Progenitor cell of endocrine pancreas (in vitro differentiated cells): ENCODE measurements around the gene SAMD7. TPM values are rescaled to one million over a fixed set of nuclear protein-coding genes. Genes with fewer than 3 reads are reported as not detected.

ENCODE experiments used
- DNase-seq: peaks from one replicate; pipeline ENCODE4 v3.0.0; 2021; ENCODE audit warnings: low spot score; ENCODE audit not compliant: unreplicated experiment
- H3K27ac Mint-ChIP-seq: 2 replicates; pipeline ENCODE4 v1.8.0; 2021; ENCODE audit warnings: mild to moderate bottlenecking, moderate library complexity, mixed read lengths
- H3K27me3 Mint-ChIP-seq: 2 replicates; pipeline ENCODE4 v1.8.0; 2021; ENCODE audit warnings: mixed read lengths
- H3K36me3 Mint-ChIP-seq: 2 replicates; pipeline ENCODE4 v1.8.0; 2022; ENCODE audit warnings: mixed read lengths; ENCODE audit not compliant: insufficient read depth
- H3K4me1 Mint-ChIP-seq: 2 replicates; pipeline ENCODE4 v1.8.0; 2021; ENCODE audit warnings: low read depth, mixed read lengths
- H3K4me3 Mint-ChIP-seq: 2 replicates; pipeline ENCODE4 v1.8.0; 2021; ENCODE audit warnings: low read depth, mild to moderate bottlenecking, moderate library complexity, mixed read lengths
- H3K9me3 Mint-ChIP-seq: 2 replicates; pipeline ENCODE4 v1.8.0; 2021; ENCODE audit warnings: low read depth, mixed read lengths
- total RNA-seq: library from RNA; stranded (reverse); gene quantifications from 2 replicates; pipeline ENCODE4 v1.2.1, GENCODE V29; 2021
- TF ChIP-seq, protein P1 (sequence below): fragments of 200-600 bp; sonication (generic); IDR thresholded peaks from one replicate; pipeline ENCODE4 v1.5.0; 2021; ENCODE audit warnings: antibody characterized with exemption, mild to moderate bottlenecking; ENCODE audit not compliant: unreplicated experiment

SAMD7 gene
- total RNA-seq, 1 donor from 2014 or later = not detected

DNA sequence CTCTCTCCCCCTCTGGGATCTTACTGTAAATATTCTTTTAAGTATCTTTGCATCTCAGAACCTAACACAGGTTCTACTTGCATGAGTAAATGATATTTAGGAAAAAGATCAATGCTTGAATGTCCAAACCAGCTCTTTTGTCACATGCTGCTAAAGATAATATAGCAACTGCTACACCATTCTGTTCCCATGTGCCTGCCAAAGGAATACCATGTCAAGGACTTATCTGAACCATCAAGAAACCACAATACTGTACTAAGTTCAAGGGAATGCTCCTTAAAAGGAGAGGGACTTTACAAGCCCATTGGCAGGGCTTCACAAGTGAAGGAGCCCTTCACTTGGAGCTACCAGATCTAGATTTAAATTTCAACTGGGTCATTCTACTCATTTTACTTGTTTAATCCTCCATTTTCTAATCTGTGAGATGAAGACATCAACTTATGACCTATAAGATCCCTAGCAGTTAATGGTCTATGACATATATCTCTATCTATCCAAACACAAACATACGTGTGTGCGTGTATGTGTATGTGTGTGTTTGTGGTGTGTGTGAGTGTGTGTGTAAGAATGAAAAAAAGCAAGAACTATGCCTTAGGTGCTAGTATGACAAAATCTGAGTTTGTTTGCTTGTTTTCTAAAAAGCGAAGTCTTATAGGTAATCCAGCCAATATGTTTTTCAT lies 42.2 kb downstream of the SAMD7 start:
- TF ChIP-seq, protein P1, sequence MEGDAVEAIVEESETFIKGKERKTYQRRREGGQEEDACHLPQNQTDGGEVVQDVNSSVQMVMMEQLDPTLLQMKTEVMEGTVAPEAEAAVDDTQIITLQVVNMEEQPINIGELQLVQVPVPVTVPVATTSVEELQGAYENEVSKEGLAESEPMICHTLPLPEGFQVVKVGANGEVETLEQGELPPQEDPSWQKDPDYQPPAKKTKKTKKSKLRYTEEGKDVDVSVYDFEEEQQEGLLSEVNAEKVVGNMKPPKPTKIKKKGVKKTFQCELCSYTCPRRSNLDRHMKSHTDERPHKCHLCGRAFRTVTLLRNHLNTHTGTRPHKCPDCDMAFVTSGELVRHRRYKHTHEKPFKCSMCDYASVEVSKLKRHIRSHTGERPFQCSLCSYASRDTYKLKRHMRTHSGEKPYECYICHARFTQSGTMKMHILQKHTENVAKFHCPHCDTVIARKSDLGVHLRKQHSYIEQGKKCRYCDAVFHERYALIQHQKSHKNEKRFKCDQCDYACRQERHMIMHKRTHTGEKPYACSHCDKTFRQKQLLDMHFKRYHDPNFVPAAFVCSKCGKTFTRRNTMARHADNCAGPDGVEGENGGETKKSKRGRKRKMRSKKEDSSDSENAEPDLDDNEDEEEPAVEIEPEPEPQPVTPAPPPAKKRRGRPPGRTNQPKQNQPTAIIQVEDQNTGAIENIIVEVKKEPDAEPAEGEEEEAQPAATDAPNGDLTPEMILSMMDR = no peak
- no peaks in the 10 kb centered on the region for H3K9me3 Mint-ChIP-seq
- H3K36me3 Mint-ChIP-seq = no peaks in the 10 kb centered on the region
- no peak overlapping the region for H3K27ac Mint-ChIP-seq
- H3K4me3 Mint-ChIP-seq = no peak overlapping the region
- no peak for DNase-seq
- H3K4me1 Mint-ChIP-seq = peaks cover 5% of the 10 kb centered on the region
- H3K27me3 Mint-ChIP-seq = peaks cover 6% of the 10 kb centered on the region

GRCh38 chr3:169954142-169954756 lies 42.9 kb downstream of the SAMD7 start:
- H3K4me1 Mint-ChIP-seq = peaks cover 1% of the 10 kb centered on the region
- peaks cover 7% of the 10 kb centered on the region for H3K27me3 Mint-ChIP-seq
- H3K36me3 Mint-ChIP-seq = no peaks in the 10 kb centered on the region
- H3K9me3 Mint-ChIP-seq = no peaks in the 10 kb centered on the region
- no peak overlapping the region for H3K27ac Mint-ChIP-seq
- H3K4me3 Mint-ChIP-seq = no peak overlapping the region
- DNase-seq = no peak
- TF ChIP-seq, protein P1 = no peak

DNA sequence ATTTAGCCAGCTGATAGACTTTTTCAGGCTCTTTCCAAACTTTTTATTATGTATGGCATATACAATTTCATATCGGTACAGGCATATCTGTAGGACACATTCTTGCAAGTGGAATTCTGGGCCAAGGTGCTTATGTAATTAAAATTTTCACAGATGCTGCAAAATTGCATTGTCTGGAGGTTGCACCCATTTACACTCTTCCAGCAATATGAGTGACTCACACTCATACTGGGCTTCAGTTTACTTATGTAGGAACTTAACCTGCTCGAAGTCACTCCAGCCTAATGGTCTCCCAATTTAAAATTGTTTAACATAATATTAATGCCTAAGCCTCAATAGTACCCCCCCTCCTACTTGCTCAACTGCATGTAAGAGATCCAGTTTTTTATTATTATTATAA lies 44.0 kb downstream of the SAMD7 start:
- DNase-seq = no peak
- Mint-ChIP-seq H3K27ac (no peak overlapping the region), H3K9me3 (no peaks in the 10 kb centered on the region), H3K27me3 (peaks cover 11% of the 10 kb centered on the region), H3K36me3 (no peaks in the 10 kb centered on the region), H3K4me3 (no peak overlapping the region), H3K4me1 (no peaks in the 10 kb centered on the region)
- TF ChIP-seq, protein P1 = no peak

- peaks cover 4% of the 10 kb centered on the region for H3K9me3 Mint-ChIP-seq
- H3K27me3 Mint-ChIP-seq = peaks cover 21% of the 10 kb centered on the region
- H3K27ac Mint-ChIP-seq = no peak overlapping the region
- peaks cover 20% of the 10 kb centered on the region for H3K4me1 Mint-ChIP-seq
- H3K36me3 Mint-ChIP-seq = no peaks in the 10 kb centered on the region
- TF ChIP-seq, protein P1 = no peak
- no peak overlapping the region for H3K4me3 Mint-ChIP-seq
- no peak for DNase-seq
Measured at GRCh38 chr3:169964176-169964575, 52.8 kb downstream of the SAMD7 start.

GRCh38 chr3:169965562-169966427 lies 54.4 kb downstream of the SAMD7 start:
- TF ChIP-seq, protein P1 = no peak
- Mint-ChIP-seq H3K27ac (peak overlapping the region; percentile 100), H3K36me3 (no peaks in the 10 kb centered on the region), H3K27me3 (peaks cover 17% of the 10 kb centered on the region), H3K9me3 (peaks cover 4% of the 10 kb centered on the region), H3K4me3 (peak overlapping the region; percentile 93), H3K4me1 (peaks cover 20% of the 10 kb centered on the region)
- no peak for DNase-seq
